Subcutaneous abdominal adipose tissue (tissue), 5 donors: Measurements from ENCODE around the gene FADS3.

Experiments used
- H3K27ac ChIP-seq: one replicate; pipeline ENCODE4 v1.7.0; 2013; ENCODE audit warnings: low read depth, mild to moderate bottlenecking, inconsistent platforms, low read length, moderate library complexity
- H3K27me3 ChIP-seq, 5 donors: one replicate each; pipeline ENCODE4 v1.7.0; 2013; ENCODE audit warnings: low read length in 5 of 5, inconsistent platforms in 1 of 5; ENCODE audit not compliant: control insufficient read depth in 5 of 5, insufficient read depth in 4 of 5
- H3K36me3 ChIP-seq, 5 donors: one replicate each; pipeline ENCODE4 v1.7.0; 2013; ENCODE audit warnings: low read length in 5 of 5; ENCODE audit not compliant: control insufficient read depth in 5 of 5, insufficient read depth in 5 of 5
- H3K4me1 ChIP-seq, 5 donors: one replicate each; pipeline ENCODE4 v1.7.0; 2013; ENCODE audit warnings: low read length in 5 of 5, mild to moderate bottlenecking in 3 of 5, moderate library complexity in 1 of 5; ENCODE audit not compliant: control insufficient read depth in 5 of 5, insufficient read depth in 5 of 5
- H3K4me3 ChIP-seq, 5 donors: one replicate each; pipeline ENCODE4 v1.7.0; 2013; ENCODE audit warnings: low read length in 5 of 5, low read depth in 1 of 5
- H3K9ac ChIP-seq, 5 donors: one replicate each; pipeline ENCODE4 v1.7.0; 2013; ENCODE audit warnings: low read length in 5 of 5, mild to moderate bottlenecking in 4 of 5, moderate library complexity in 3 of 5
- H3K9me3 ChIP-seq, 5 donors: one replicate each; pipeline ENCODE4 v1.7.0; 2013; ENCODE audit warnings: low read length in 5 of 5; ENCODE audit not compliant: control insufficient read depth in 5 of 5
- donor health status: healthy.
- donor health status: healthy.
- donor health status: healthy.
- donor health status: healthy.
- donor health status: healthy.

Gene FADS3

DNA sequence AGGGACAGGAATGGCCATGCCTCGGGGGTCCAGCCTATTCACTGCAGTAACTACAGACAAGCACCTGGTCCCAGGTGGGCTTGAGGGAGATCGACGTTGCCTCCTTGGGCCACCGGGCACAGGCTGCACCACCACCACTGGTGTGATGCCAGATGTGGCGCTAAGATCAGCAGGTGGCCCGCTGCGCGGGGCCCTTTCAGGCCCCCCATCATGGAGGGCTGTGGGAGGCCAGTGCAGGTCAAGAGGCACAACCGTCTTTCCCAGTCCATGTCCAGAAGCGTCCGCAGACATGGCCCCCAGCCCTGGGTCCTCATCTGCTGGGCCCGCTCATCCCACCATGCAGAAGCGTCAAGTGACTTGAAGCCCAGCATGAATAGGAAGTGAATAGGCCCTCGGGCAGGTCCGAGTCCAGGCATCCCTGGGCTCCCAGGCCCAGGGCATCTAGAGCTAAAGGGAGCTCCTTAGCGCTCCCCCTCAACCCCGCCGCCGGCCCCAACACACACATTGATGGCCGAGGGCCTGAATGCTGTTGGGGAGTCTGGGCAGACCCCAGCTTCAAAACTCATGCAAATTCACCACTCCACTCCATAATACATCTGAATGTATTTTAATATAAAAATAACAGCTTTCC, 18.3 kb downstream of the FADS3 start:
- Histone ChIP-seq H3K9ac (no peak overlapping the region), H3K4me1 (peaks cover 0 to 49% (median 42%) of the 10 kb centered on the region in 5 donors), H3K4me3 (no peak overlapping the region), H3K27me3 (no peaks in the 10 kb centered on the region), H3K27ac (no peak overlapping the region), H3K9me3 (no peaks in the 10 kb centered on the region), H3K36me3 (peaks cover 0 to 48% (median 38%) of the 10 kb centered on the region in 5 donors)

DNA sequence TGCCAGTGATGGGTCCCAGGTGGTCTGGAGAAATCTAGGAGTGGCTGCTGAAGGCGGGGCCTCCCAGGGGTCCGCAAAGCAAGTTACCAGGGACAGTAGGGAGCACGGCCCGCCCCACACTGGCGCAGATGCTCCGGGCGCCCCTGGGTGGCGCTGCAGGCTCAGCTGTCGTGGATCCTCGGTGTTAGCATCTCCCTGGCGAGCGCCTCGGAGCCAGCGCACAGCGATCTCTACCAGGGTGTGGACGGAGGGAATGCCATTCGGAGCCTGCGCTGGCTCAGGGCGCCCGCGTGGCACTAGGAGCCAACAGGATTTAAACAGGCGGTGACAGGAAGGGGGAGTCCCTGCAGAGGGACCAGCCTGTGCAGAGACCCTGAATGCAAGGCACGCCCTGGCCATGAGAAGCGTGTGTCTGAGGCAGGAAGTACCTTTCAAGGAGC, 20.2 kb downstream of the FADS3 start:
- Histone ChIP-seq H3K9ac (peak overlapping the region in 3 of 5 donors; percentile 34 to 52 (median 43)), H3K4me3 (peak overlapping the region in 2 of 5 donors; percentile 28 to 34), H3K9me3 (no peaks in the 10 kb centered on the region), H3K36me3 (peaks cover 0 to 29% (median 19%) of the 10 kb centered on the region in 5 donors), H3K4me1 (peaks cover 0 to 44% (median 31%) of the 10 kb centered on the region in 5 donors), H3K27ac (peak overlapping the region; percentile 33), H3K27me3 (no peaks in the 10 kb centered on the region)

DNA sequence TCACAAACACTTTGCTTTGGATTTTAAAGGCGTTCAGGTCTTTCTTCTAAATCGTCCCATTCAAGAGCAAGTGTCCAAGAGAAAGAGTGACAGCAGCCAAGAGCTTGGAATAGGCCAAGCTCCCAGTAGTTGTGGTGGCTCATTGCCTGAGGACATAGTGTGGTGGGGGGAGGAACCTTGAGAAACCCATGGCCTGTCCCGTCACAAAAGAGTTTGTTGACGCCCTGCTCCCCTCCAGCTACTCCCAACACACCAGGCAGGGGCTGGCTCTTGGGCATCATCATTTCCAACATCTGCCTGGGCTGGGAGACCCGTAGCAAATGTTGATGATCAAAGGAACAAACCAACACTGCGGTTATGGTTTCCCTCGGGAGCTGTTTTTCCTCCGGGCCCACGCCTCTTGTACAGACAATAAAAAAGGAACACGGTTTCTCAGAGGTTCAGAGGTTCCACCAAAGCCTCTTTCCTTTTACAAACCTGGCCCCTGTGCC, 20.8 kb downstream of the FADS3 start:
- peak overlapping the region; percentile 33 for H3K27ac ChIP-seq
- H3K4me1 ChIP-seq: peaks cover 0 to 42% (median 29%) of the 10 kb centered on the region in 5 donors
- H3K4me3 ChIP-seq: no peak overlapping the region
- peaks cover 0 to 26% (median 15%) of the 10 kb centered on the region in 5 donors for H3K36me3 ChIP-seq
- peak overlapping the region in 1 of 5 donors; percentile 52 for H3K9ac ChIP-seq
- no peaks in the 10 kb centered on the region for H3K27me3 ChIP-seq
- H3K9me3 ChIP-seq: no peaks in the 10 kb centered on the region

DNA sequence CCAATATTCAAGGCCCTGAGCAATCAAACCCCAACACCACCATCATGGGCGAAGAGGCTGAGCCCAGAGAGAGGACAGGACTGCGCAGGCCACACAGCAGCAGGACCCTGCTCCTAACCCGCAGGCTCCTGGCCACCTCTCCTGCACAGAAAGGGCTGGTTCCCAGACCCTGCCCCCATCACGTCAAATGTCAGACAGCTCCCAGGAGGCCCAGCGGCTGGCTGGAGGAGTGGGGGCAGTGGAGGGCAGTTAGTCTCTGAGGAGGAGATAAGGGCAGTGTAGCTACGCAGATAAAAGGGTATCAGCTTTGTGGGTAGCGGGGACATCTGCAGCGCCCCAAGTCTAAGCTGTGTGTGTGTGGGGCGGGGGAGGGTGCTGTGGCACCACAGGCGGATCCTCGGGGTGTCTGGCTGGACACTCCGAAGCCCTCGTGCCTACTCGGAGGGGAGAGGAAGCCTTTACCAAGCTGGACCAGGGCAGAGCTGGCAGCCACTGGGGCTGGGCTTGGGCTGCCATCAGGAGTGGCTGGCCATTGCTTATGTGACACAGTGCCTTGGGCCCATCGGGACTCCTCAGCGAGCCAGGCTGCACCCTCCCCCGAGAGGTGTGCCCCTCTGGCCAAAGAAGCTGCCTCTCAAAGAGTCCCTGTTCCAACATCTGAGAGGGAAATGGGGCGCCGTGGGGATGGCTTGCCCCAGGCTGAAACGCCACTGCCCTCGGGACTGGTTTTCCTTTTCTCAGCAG, 21.5 kb downstream of the FADS3 start:
- Histone ChIP-seq H3K36me3 (peaks cover 0 to 29% (median 19%) of the 10 kb centered on the region in 5 donors), H3K27me3 (no peaks in the 10 kb centered on the region), H3K27ac (no peak overlapping the region), H3K9me3 (no peaks in the 10 kb centered on the region), H3K9ac (no peak overlapping the region), H3K4me1 (peaks cover 0 to 36% (median 27%) of the 10 kb centered on the region in 5 donors), H3K4me3 (no peak overlapping the region)

DNA sequence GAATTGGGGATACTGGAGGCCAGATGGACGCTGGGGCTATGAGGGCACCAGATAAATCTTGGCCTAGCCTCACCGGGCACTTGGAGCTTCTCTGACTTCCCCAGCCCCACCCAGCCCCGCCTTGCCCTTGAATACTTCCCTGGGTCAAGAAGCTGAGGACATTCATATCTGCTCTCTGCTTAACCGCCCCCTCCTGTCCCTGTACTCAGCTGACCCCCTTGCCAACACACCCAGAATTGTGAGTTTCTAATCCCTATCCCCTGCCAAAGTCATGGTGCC, 22.0 kb downstream of the FADS3 start:
- H3K9me3 ChIP-seq: no peaks in the 10 kb centered on the region
- no peaks in the 10 kb centered on the region for H3K27me3 ChIP-seq
- no peak overlapping the region for H3K9ac ChIP-seq
- no peak overlapping the region for H3K4me3 ChIP-seq
- peaks cover 0 to 32% (median 24%) of the 10 kb centered on the region in 5 donors for H3K4me1 ChIP-seq
- H3K36me3 ChIP-seq: peaks cover 0 to 30% (median 20%) of the 10 kb centered on the region in 5 donors
- no peak overlapping the region for H3K27ac ChIP-seq

DNA sequence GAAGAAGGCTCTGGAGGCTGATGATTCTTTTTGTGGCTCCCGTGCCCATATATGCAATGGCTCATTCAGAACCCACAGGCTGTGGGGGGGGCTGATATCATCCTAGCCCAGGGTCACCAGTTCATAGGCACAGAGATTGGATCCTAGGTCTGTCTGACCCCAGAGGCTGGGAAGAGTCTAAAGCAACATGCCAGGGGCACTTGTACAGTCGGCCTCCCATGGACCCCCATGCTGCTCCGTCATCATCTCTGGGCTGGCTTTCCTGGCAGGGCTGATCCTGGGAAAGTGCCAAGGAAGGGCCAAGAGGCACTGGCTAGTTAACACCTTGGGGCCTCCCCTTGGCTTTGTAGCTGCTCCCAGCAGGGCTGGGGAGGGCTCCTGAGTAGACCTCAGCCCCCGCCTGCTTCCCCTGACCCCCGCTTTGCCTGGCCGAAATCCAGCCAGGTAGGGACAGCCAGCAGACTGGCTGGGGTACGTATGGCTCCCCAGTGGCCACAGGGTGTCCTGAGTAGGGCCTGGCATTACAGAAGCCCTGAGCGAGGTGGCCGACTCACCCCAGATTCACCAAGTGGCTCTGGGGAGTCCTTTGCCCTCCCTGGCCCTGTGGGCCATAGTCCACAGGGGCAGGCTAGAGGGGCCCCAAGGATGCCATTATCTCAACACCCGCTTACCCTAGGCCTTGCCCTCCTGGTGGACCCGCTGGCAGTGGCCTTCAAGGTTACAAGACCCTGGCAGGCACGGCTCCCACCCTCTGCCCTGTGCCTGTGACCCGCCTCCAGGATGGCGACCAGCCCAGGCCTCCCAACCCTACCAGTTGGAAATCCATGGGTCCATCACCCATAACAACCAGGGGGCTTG, 22.5 kb downstream of the FADS3 start:
- Histone ChIP-seq H3K36me3 (peaks cover 0 to 26% (median 22%) of the 10 kb centered on the region in 5 donors), H3K27ac (no peak overlapping the region), H3K4me1 (peaks cover 0 to 26% (median 18%) of the 10 kb centered on the region in 5 donors), H3K27me3 (no peaks in the 10 kb centered on the region), H3K9me3 (no peaks in the 10 kb centered on the region), H3K4me3 (no peak overlapping the region), H3K9ac (no peak overlapping the region)

DNA sequence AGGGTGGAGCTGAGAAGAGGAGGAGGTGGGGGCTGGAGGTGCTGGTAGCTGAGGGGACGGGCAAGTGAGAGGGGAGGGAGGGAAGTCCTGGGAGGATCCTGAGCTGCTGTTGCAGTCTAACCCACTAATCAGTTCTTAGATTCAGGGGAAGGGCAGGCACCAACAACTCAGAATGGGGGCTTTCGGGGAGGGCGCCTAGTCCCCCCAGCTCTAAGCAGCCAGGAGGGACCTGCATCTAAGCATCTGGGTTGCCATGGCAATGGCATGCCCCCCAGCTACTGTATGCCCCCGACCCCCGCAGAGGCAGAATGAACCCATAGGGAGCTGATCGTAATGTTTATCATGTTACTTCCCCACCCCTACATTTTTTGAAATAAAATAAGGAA, 24.4 kb downstream of the FADS3 start:
- Histone ChIP-seq H3K9ac (no peak overlapping the region), H3K27ac (no peak overlapping the region)

DNA sequence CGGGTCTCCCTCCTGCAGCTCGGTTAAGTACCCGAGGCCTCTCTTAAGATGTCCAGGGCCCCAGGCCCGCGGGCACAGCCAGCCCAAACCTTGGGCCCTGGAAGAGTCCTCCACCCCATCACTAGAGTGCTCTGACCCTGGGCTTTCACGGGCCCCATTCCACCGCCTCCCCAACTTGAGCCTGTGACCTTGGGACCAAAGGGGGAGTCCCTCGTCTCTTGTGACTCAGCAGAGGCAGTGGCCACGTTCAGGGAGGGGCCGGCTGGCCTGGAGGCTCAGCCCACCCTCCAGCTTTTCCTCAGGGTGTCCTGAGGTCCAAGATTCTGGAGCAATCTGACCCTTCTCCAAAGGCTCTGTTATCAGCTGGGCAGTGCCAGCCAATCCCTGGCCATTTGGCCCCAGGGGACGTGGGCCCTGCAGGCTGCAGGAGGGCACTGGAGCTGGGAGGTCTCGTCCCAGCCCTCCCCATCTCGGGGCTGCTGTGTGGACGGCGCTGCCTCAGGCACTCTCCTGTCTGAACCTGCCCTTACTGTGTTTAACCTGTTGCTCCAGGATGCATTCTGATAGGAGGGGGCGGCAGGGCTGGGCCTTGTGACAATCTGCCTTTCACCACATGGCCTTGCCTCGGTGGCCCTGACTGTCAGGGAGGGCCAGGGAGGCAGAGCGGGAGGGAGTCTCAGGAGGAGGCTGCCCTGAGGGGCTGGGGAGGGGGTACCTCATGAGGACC, 25.0 kb downstream of the FADS3 start:
- Histone ChIP-seq H3K27ac (no peak overlapping the region), H3K36me3 (peaks cover 0 to 33% (median 28%) of the 10 kb centered on the region in 5 donors), H3K4me3 (no peak overlapping the region), H3K27me3 (no peaks in the 10 kb centered on the region), H3K9ac (no peak overlapping the region), H3K9me3 (no peaks in the 10 kb centered on the region), H3K4me1 (peaks cover 0 to 18% (median 15%) of the 10 kb centered on the region in 5 donors)

More for the DNA sequence above, 24.4 kb downstream of the FADS3 start:
- no peaks in the 10 kb centered on the region for H3K9me3 ChIP-seq
- H3K36me3 ChIP-seq: peaks cover 0 to 28% (median 26%) of the 10 kb centered on the region in 5 donors
- H3K4me1 ChIP-seq: peaks cover 0 to 21% (median 17%) of the 10 kb centered on the region in 5 donors
- H3K27me3 ChIP-seq: no peaks in the 10 kb centered on the region
- H3K4me3 ChIP-seq: no peak overlapping the region
